Neural progenitor cell (in vitro differentiated cells): ENCODE data around the gene TEX54. TPM values are rescaled to one million over a fixed set of nuclear protein-coding genes. Genes with fewer than 3 reads are reported as not detected.
"Not testable (repeated sequence)": the region's sequence is repeated elsewhere in the genome, so short reads cannot be mapped to it uniquely, and the experiment has no call there.

Experiments used
- DNase-seq: peaks from one replicate; pipeline ENCODE4 v3.0.0-alpha.2; 2016; ENCODE audit warnings: low spot score
- H2AFZ ChIP-seq: fragments of 200-600 bp; sonication (generic); replicated peaks from 2 replicates; pipeline ENCODE4 v1.6.1; 2016; ENCODE audit warnings: antibody characterized with exemption
- H3F3A ChIP-seq: fragments of 200-600 bp; sonication (generic); 2 replicates; pipeline ENCODE4 v1.6.1; 2016; ENCODE audit warnings: antibody characterized with exemption, low read depth
- H3K27ac ChIP-seq: fragments of 200-600 bp; sonication (generic); 2 replicates; pipeline ENCODE4 v1.5.1; 2016; ENCODE audit warnings: mild to moderate bottlenecking
- H3K27me3 ChIP-seq: fragments of 200-600 bp; sonication (generic); 2 replicates; pipeline ENCODE4 v1.6.1; 2016; ENCODE audit warnings: mild to moderate bottlenecking, moderate library complexity
- H3K36me3 ChIP-seq: fragments of 200-600 bp; sonication (generic); 2 replicates; pipeline ENCODE4 v1.5.1; 2016
- H3K4me1 ChIP-seq: fragments of 200-600 bp; sonication (generic); 2 replicates; pipeline ENCODE4 v1.6.1; 2016; ENCODE audit warnings: mixed run types
- H3K4me2 ChIP-seq: fragments of 200-600 bp; sonication (generic); 2 replicates; pipeline ENCODE4 v1.6.1; 2016
- H3K4me3 ChIP-seq: fragments of 200-600 bp; sonication (generic); 2 replicates; pipeline ENCODE4 v1.5.1; 2016
- H3K79me2 ChIP-seq: fragments of 200-600 bp; sonication (generic); 2 replicates; pipeline ENCODE4 v1.6.1; 2016; ENCODE audit warnings: low read depth
- H3K9ac ChIP-seq: fragments of 200-600 bp; sonication (generic); 2 replicates; pipeline ENCODE4 v1.6.1; 2016
- H3K9me3 ChIP-seq: fragments of 200-600 bp; sonication (generic); 2 replicates; pipeline ENCODE4 v1.5.1; 2016; ENCODE audit warnings: low read depth
- H4K20me1 ChIP-seq: fragments of 200-600 bp; sonication (generic); 2 replicates; pipeline ENCODE4 v1.6.1; 2016; ENCODE audit warnings: low read depth
- H3K27ac Mint-ChIP-seq: 3 replicates; pipeline ENCODE4 v1.8.0; 2021; ENCODE audit warnings: mixed read lengths
- H3K27me3 Mint-ChIP-seq: 2 replicates; pipeline ENCODE4 v1.8.0; 2022; ENCODE audit warnings: low read depth, mild to moderate bottlenecking, inconsistent platforms, moderate library complexity, mixed read lengths; ENCODE audit not compliant: insufficient read depth
- H3K36me3 Mint-ChIP-seq: 3 replicates; pipeline ENCODE4 v1.8.0; 2021; ENCODE audit warnings: mixed read lengths
- H3K4me1 Mint-ChIP-seq: 3 replicates; pipeline ENCODE4 v1.8.0; 2021; ENCODE audit warnings: mixed read lengths
- H3K4me3 Mint-ChIP-seq: 3 replicates; pipeline ENCODE4 v1.8.0; 2021; ENCODE audit warnings: mild to moderate bottlenecking, moderate library complexity, mixed read lengths
- H3K9me3 Mint-ChIP-seq: 3 replicates; pipeline ENCODE4 v1.8.0; 2020; ENCODE audit warnings: mixed read lengths
- EZH2 ChIP-seq: fragments of 200-600 bp; sonication (generic); IDR thresholded peaks from 2 replicates; pipeline ENCODE4 v1.6.1; 2017; ENCODE audit warnings: antibody characterized with exemption, mild to moderate bottlenecking, moderate library complexity
- EZH2phosphoT487 ChIP-seq: fragments of 200-600 bp; sonication (generic); IDR thresholded peaks from 2 replicates; pipeline ENCODE4 v1.6.1; 2017; ENCODE audit warnings: antibody characterized with exemption
- total RNA-seq: library from RNA; depleted of rRNA; stranded (reverse); fragments of >200 nt; gene quantifications from 2 replicates; pipeline ENCODE4 v1.2.3, GENCODE V29; 2015; ENCODE audit warnings: low replicate concordance
- TF ChIP-seq, protein P1 (sequence below): fragments of 200-600 bp; sonication (generic); IDR thresholded peaks from 2 replicates; pipeline ENCODE4 v1.5.1; 2017; ENCODE audit warnings: antibody characterized with exemption, mild to moderate bottlenecking

TEX54 gene
- total RNA-seq, 1 donor from 2014 or later, result not detected

DNA sequence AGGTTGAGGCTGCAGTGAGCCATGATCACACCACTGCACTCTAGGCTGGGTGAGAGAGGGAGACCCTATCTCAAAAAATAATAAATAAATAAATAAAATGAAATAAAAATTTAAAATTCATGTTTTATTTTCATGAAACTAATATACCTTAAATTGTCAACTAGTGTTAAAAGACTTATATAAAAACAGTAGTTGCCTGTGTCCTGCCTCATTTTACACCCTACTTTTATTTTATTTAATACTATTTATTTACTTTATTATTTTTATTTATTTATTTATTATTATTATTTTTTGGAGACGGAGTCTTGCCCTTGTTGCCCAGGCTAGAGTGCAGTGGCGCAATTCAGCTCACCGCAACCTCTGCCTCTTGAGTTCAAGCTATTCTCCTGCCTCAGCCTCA lies 11.5 kb upstream of the TEX54 start:
- no peak overlapping the region for H3K4me2 ChIP-seq
- no peak overlapping the region for H3K27ac ChIP-seq
- no peak overlapping the region for H3K4me3 ChIP-seq
- H3K36me3 ChIP-seq, result no peaks in the 10 kb centered on the region
- Mint-ChIP-seq H3K27me3 (peaks cover 6% of the 10 kb centered on the region), H3K27ac (no peak overlapping the region), H3K9me3 (peaks cover 3% of the 10 kb centered on the region), H3K4me1 (peaks cover 20% of the 10 kb centered on the region), H3K36me3 (peaks cover 2% of the 10 kb centered on the region), H3K4me3 (no peak overlapping the region)
- peaks cover 52% of the 10 kb centered on the region for H3F3A ChIP-seq
- H4K20me1 ChIP-seq, result no peaks in the 10 kb centered on the region
- TF ChIP-seq EZH2 (no peak), EZH2phosphoT487 (no peak)
- TF ChIP-seq, protein P1, sequence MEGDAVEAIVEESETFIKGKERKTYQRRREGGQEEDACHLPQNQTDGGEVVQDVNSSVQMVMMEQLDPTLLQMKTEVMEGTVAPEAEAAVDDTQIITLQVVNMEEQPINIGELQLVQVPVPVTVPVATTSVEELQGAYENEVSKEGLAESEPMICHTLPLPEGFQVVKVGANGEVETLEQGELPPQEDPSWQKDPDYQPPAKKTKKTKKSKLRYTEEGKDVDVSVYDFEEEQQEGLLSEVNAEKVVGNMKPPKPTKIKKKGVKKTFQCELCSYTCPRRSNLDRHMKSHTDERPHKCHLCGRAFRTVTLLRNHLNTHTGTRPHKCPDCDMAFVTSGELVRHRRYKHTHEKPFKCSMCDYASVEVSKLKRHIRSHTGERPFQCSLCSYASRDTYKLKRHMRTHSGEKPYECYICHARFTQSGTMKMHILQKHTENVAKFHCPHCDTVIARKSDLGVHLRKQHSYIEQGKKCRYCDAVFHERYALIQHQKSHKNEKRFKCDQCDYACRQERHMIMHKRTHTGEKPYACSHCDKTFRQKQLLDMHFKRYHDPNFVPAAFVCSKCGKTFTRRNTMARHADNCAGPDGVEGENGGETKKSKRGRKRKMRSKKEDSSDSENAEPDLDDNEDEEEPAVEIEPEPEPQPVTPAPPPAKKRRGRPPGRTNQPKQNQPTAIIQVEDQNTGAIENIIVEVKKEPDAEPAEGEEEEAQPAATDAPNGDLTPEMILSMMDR, result no peak
- H3K79me2 ChIP-seq, result peaks cover 2% of the 10 kb centered on the region
- H3K9me3 ChIP-seq, result no peaks in the 10 kb centered on the region
- no peaks in the 10 kb centered on the region for H3K27me3 ChIP-seq
- H2AFZ ChIP-seq, result no peak overlapping the region
- no peak for DNase-seq
- peaks cover 6% of the 10 kb centered on the region for H3K4me1 ChIP-seq
- H3K9ac ChIP-seq, result no peak overlapping the region

DNA sequence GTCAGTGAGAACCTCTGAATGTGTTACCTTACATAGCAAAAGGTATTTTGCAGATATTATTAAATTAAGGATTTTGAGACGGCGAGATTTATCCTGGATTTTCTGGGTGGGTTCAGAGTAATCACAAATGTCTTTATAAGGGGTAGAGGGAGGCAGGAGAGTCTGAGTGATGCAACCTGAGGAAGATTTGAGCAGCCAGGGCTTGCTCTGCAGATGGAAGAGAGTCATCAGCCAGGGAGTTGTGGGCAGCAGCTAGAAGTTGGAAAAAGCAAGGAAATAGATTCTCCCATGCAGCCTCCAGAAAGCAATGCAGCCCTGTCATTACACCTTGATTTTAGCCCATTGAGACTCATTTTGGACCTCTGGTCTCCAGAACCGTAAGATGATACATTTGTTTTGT lies 10.8 kb upstream of the TEX54 start:
- no peaks in the 10 kb centered on the region for H3K9me3 ChIP-seq
- H4K20me1 ChIP-seq, result no peaks in the 10 kb centered on the region
- H3K4me3 ChIP-seq, result no peak overlapping the region
- H2AFZ ChIP-seq, result no peak overlapping the region
- no peak overlapping the region for H3K27ac ChIP-seq
- H3K79me2 ChIP-seq, result peaks cover 9% of the 10 kb centered on the region
- peaks cover 6% of the 10 kb centered on the region for H3K4me1 ChIP-seq
- TF ChIP-seq, protein P1, result no peak
- TF ChIP-seq EZH2, result no peak
- TF ChIP-seq EZH2phosphoT487, result no peak
- no peak overlapping the region for H3K27ac Mint-ChIP-seq
- no peak overlapping the region for H3K9ac ChIP-seq
- H3K27me3 ChIP-seq, result no peaks in the 10 kb centered on the region
- no peaks in the 10 kb centered on the region for H3K36me3 ChIP-seq
- H3K36me3 Mint-ChIP-seq, result peaks cover 2% of the 10 kb centered on the region
- peak overlapping the region; percentile 16 for H3K4me3 Mint-ChIP-seq
- H3F3A ChIP-seq, result peaks cover 54% of the 10 kb centered on the region
- H3K4me1 Mint-ChIP-seq, result peaks cover 24% of the 10 kb centered on the region
- H3K4me2 ChIP-seq, result no peak overlapping the region
- H3K9me3 Mint-ChIP-seq, result peaks cover 3% of the 10 kb centered on the region
- DNase-seq, result no peak
- H3K27me3 Mint-ChIP-seq, result peaks cover 6% of the 10 kb centered on the region

DNA sequence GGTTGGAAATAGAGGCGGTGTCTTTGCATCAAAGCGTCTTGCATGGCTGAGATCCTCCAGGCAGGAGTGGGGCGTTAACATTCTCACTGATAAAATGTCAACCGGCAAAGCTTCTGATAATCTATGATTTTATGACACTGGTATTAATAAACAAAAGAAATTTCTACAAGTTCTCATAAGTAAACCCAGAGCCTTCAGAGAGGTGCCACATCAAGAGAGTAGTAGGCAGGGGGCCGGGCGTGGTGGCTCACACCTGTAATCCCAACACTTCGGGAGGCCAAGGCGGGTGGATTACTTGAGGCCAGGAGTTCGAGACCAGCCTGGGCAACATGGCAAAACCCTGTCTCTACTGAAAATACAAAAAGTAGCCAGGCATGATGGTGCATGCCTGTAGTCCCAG lies 10.2 kb upstream of the TEX54 start:
- H3F3A ChIP-seq, result peaks cover 51% of the 10 kb centered on the region
- H3K9me3 ChIP-seq, H3K4me1 ChIP-seq, H3K9ac ChIP-seq, DNase-seq, H4K20me1 ChIP-seq, H3K27ac Mint-ChIP-seq, H3K4me3 Mint-ChIP-seq, H3K27me3 Mint-ChIP-seq, H3K36me3 Mint-ChIP-seq, H3K9me3 Mint-ChIP-seq, H3K27me3 ChIP-seq, H3K36me3 ChIP-seq: not testable (repeated sequence)
- H2AFZ ChIP-seq, result peak overlapping the region; percentile 12
- H3K4me1 Mint-ChIP-seq, result peaks cover 24% of the 10 kb centered on the region
- peak overlapping the region; percentile 89 for H3K4me2 ChIP-seq
- H3K27ac ChIP-seq, result peak overlapping the region; percentile 99
- H3K79me2 ChIP-seq, result peaks cover 15% of the 10 kb centered on the region
- H3K4me3 ChIP-seq, result peak overlapping the region; percentile 90

DNA sequence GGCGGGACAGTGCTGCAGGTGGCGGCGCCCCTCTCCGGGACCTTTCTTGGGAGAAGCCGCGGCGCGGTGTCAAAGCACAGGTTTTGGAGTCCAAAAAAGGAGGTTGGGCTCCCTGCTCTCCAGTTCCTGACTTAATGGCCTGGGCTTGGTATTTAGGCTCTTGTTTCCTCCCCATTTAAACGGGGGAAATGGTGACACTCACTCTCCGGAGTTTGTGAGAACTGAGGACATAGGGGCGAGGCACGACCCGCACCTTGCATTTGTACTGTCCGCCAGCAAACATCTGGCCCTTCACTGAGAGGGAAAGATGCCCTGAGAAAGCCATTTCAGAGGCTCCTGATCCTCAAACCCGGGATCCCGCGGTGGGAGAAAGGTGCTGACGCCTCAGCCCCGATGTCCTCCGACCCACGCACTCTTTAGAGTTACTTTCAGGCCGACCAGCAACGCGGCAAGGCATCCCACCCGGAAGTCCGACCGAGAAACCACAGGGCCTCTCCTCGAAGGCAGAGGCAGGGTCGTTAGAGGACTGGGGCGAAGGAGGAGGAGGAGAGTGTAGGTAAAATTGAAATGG lies 9.6 kb upstream of the TEX54 start:
- Histone ChIP-seq H4K20me1 (no peaks in the 10 kb centered on the region), H3F3A (peaks cover 51% of the 10 kb centered on the region), H3K9ac (peak overlapping the region; percentile 70), H3K27ac (peak overlapping the region; percentile 99), H3K79me2 (peaks cover 21% of the 10 kb centered on the region), H3K4me2 (peak overlapping the region; percentile 89), H3K36me3 (no peaks in the 10 kb centered on the region), H2AFZ (peak overlapping the region; percentile 12), H3K27me3 (no peaks in the 10 kb centered on the region), H3K4me3 (peak overlapping the region; percentile 90), H3K9me3 (no peaks in the 10 kb centered on the region), H3K4me1 (peaks cover 6% of the 10 kb centered on the region)
- Mint-ChIP-seq H3K9me3 (peaks cover 3% of the 10 kb centered on the region), H3K36me3 (peaks cover 6% of the 10 kb centered on the region), H3K4me1 (peaks cover 29% of the 10 kb centered on the region), H3K4me3 (no peak overlapping the region), H3K27me3 (peaks cover 6% of the 10 kb centered on the region), H3K27ac (no peak overlapping the region)
- TF ChIP-seq, protein P1, result no peak
- TF ChIP-seq EZH2, result no peak
- no peak for TF ChIP-seq EZH2phosphoT487
- DNase-seq, result no peak
